ENCODE results near the gene UPP1.

UPP1 gene

GRCh38 chr7:48091506-48092433 is 2.7 kb downstream of the UPP1 start:
- FAIRE-seq (no peak), DNase-seq (ENCODE audit: insufficient read length, low spot score) (no peak)
- TF ChIP-seq, protein P1, sequence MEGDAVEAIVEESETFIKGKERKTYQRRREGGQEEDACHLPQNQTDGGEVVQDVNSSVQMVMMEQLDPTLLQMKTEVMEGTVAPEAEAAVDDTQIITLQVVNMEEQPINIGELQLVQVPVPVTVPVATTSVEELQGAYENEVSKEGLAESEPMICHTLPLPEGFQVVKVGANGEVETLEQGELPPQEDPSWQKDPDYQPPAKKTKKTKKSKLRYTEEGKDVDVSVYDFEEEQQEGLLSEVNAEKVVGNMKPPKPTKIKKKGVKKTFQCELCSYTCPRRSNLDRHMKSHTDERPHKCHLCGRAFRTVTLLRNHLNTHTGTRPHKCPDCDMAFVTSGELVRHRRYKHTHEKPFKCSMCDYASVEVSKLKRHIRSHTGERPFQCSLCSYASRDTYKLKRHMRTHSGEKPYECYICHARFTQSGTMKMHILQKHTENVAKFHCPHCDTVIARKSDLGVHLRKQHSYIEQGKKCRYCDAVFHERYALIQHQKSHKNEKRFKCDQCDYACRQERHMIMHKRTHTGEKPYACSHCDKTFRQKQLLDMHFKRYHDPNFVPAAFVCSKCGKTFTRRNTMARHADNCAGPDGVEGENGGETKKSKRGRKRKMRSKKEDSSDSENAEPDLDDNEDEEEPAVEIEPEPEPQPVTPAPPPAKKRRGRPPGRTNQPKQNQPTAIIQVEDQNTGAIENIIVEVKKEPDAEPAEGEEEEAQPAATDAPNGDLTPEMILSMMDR (IDR thresholded peaks at IDR 0.05; ENCODE audit: insufficient read depth, missing control alignments): no peak

DNA sequence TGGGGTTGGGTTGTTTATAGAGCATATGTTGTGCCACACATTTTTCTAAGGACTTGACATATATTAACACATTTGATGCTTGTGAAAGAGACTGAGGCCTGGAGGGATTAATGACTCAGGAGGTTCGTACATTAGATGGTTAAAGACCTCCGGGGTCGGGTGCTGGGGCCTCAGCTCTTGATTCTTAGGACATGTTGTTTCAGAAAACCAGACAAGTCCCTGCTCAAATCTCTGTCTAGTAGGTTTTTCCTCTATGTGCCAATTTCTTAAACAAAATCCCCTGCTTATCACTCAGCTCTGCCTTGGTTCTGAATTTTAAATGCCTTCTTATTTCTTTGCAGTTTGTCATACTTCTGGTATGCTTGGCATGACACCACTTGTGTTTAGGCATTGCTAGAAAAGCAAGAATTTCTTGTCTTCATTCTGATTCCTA is 5.8 kb downstream of the UPP1 start:
- no peak for DNase-seq (ENCODE audit: insufficient read length, low spot score)
- TF ChIP-seq, protein P1 (IDR thresholded peaks at IDR 0.05; ENCODE audit: insufficient read depth, missing control alignments): no peak
- no peak for FAIRE-seq

DNA sequence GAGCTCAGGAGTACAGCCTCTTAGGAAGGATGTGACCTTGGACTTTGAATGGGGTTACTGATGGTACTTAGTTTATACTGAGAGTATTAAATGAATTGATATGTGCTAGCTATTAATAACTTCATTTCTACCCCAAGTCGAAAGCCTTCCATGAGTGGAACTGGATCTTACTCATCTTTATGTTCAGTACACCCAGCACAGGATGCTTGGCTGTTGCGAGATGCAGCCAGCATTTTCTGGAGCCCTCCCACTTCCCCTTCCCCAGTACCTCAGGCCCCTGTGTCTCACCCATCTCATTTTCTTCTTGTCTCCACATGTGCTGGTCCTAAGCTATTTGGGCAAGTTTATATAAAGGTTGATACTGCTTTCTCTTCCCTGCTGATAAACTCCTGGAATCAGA is 7.2 kb downstream of the UPP1 start:
- TF ChIP-seq, protein P1 (IDR thresholded peaks at IDR 0.05; ENCODE audit: insufficient read depth, missing control alignments): no peak
- FAIRE-seq: no peak
- DNase-seq (ENCODE audit: insufficient read length, low spot score): no peak

DNA sequence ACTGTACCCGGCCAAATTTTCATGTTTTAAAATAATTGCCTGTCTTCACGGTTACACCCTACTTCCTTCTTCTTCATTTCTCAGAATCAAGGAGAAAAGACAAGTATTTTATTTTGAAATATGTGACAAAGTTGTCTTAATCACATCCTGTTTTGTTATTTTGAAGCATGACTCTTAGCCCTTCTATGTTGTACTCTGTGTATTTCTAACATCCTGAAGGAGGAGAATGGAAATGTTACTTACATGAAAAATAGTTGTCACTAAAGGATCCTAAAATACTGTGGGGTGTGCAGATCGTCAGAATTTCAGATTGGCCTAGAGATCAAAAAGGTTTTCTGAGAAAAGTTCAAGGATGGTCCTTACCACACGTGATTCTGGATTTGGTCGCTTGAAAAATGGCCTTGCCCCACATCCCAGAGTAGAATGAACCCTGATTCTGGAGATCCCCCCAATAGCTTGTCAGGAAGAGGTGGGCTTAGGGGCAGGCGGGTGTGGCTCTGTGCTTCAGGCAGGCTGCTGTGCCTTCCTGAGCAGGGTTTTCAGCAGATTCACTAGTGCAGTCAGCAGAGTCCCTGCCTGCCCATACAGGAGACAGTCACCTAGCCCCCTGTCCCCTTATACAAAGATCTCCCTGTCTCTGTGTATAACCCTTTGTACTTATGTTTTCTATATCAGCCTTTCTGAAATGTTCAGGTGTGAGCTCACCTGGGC is 8.6 kb downstream of the UPP1 start:
- DNase-seq (ENCODE audit: insufficient read length, low spot score) (no peak), FAIRE-seq (no peak)
- TF ChIP-seq, protein P1 (IDR thresholded peaks at IDR 0.05; ENCODE audit: insufficient read depth, missing control alignments): no peak

DNA sequence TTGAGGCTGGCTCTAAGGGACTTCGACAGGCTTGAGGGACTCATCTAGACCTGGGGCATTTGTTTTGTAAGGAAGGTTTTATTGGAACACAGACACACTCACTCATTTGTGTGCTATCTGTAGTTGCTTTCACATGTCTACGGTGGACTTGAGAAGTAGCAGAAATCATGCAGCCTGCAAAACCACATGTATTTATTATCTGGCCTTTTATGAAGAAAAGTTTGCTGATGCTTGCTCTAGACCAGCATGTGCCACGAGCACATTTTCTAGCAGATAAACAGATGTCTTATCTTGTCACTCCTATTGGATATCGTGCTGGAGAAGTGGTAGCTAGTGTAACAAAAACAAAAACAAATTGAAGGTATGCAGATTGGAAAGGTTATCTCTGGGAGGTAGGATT is 9.8 kb downstream of the UPP1 start:
- FAIRE-seq: no peak
- TF ChIP-seq, protein P1 (IDR thresholded peaks at IDR 0.05; ENCODE audit: insufficient read depth, missing control alignments): no peak

DNA sequence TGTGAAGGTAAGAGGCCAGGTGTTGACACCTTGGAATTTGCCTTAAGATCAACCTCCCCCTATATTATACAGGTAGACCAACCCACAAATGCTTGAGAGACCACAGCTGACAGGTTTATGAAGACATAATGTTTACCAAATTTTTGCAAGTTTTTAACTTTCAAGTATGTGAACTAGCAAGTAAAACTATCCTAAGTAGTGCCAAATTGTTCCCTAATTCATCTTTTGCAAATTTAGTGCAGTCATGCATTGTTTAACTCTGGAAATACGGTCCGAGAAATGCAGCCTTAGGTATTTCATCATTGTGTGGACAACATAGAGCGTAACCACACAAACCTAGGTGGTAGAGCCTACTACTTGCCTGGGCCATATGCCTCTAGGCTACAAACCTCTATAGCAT is 10.7 kb downstream of the UPP1 start:
- TF ChIP-seq, protein P1 (IDR thresholded peaks at IDR 0.05; ENCODE audit: insufficient read depth, missing control alignments): no peak
- FAIRE-seq (no peak), DNase-seq (ENCODE audit: insufficient read length, low spot score) (no peak)

More for the DNA sequence above, 9.8 kb downstream of the UPP1 start:
- DNase-seq (ENCODE audit: insufficient read length, low spot score): no peak

Measured in D721Med (cell line).